K562 (cell line): ENCODE data around the gene ADORA2B. TPM values are rescaled to one million over a fixed set of nuclear protein-coding genes. Genes with fewer than 3 reads are reported as not detected.

Experiments used
- DACH1 ChIP-seq: fragments of 450-650 bp; IDR thresholded peaks from 2 replicates; pipeline ENCODE4 v1.6.1; 2018; ENCODE audit not compliant: partially characterized antibody
- DIDO1 ChIP-seq: fragments of 450-650 bp; IDR thresholded peaks from 2 replicates; pipeline ENCODE4 v1.6.1; 2016; ENCODE audit warnings: low read depth, missing biosample characterization, missing genetic modification characterization
- GATAD2B ChIP-seq: fragments of 450-650 bp; IDR thresholded peaks from 2 replicates; pipeline ENCODE4 v1.6.1; 2017; ENCODE audit warnings: mild to moderate bottlenecking, borderline replicate concordance
- HNRNPK ChIP-seq: fragments of 200-400 bp; formaldehyde crosslinking; IDR thresholded peaks from one replicate; pipeline ENCODE4 v1.6.1; 2018; ENCODE audit warnings: mild to moderate bottlenecking, low read depth, low read length; ENCODE audit not compliant: poor library complexity, severe bottlenecking
- HNRNPLL ChIP-seq: fragments of 200-400 bp; formaldehyde crosslinking; IDR thresholded peaks from 2 replicates; pipeline ENCODE4 v1.6.1; 2017; ENCODE audit warnings: low read length, low read depth, mild to moderate bottlenecking; ENCODE audit not compliant: poor library complexity, severe bottlenecking
- KLF13 ChIP-seq: fragments of 450-650 bp; IDR thresholded peaks from 2 replicates; pipeline ENCODE4 v1.6.1; 2016; ENCODE audit warnings: missing genetic modification characterization, low read depth, mild to moderate bottlenecking, missing compliant biosample characterization, moderate library complexity, borderline replicate concordance
- MYC ChIP-seq, 2 experiments: fragments of 250-450 bp in 1 of 2; sonication (Bioruptor Pico) in 1 of 2; IDR thresholded peaks; 2 replicates each; pipeline versions ENCODE4 v1.5.1 to v1.6.1; 2012 to 2021; ENCODE audit warnings: low read depth in 2 of 2, borderline replicate concordance in 1 of 2, improper control_type of control experiment in 1 of 2, low read length in 1 of 2, mild to moderate bottlenecking in 1 of 2, moderate library complexity in 1 of 2
- NFE2L1 ChIP-seq: fragments of 450-650 bp; IDR thresholded peaks from 2 replicates; pipeline ENCODE4 v1.6.1; 2016; ENCODE audit warnings: missing genetic modification characterization, low read depth, mild to moderate bottlenecking, missing compliant biosample characterization, moderate library complexity, borderline replicate concordance
- PATZ1 ChIP-seq: fragments of 250-450 bp; sonication (Bioruptor Pico); IDR thresholded peaks from 2 replicates; pipeline ENCODE4 v1.5.0; 2020; ENCODE audit warnings: mild to moderate bottlenecking, borderline replicate concordance
- POLR3A ChIP-seq: IDR thresholded peaks from 2 replicates; pipeline ENCODE4 v1.6.1; 2011; ENCODE audit warnings: borderline replicate concordance, mild to moderate bottlenecking, moderate library complexity; ENCODE audit not compliant: insufficient read length, insufficient read depth; ENCODE audit errors: extremely low read depth
- PTRF ChIP-seq: fragments of 450-650 bp; IDR thresholded peaks from 2 replicates; pipeline ENCODE4 v1.6.1; 2016; ENCODE audit warnings: mild to moderate bottlenecking, missing genetic modification characterization, missing compliant biosample characterization
- TAF9B ChIP-seq: fragments of 450-650 bp; IDR thresholded peaks from 2 replicates; pipeline ENCODE4 v1.6.1; 2018; ENCODE audit warnings: mild to moderate bottlenecking; ENCODE audit not compliant: partially characterized antibody
- TEAD1 ChIP-seq, 2 experiments: fragments of 450-650 bp in 1 of 2; sonication (generic) in 1 of 2; formaldehyde crosslinking; IDR thresholded peaks; 2 replicates each; pipeline versions ENCODE4 v1.4.0 to v1.8.0; 2020 to 2022; ENCODE audit warnings: mild to moderate bottlenecking in 2 of 2, missing genetic modification reagents in 1 of 2
- ZBTB2 ChIP-seq: fragments of 450-650 bp; IDR thresholded peaks from 2 replicates; pipeline ENCODE4 v1.6.1; 2016; ENCODE audit warnings: antibody characterized with exemption
- ZNF253 ChIP-seq: fragments of 250-450 bp; sonication (Bioruptor Pico); conservative IDR thresholded peaks from 2 replicates; pipeline ENCODE4 v1.6.1; 2021; ENCODE audit warnings: mild to moderate bottlenecking
- ZNF282 ChIP-seq: sonication (generic); formaldehyde crosslinking; IDR thresholded peaks from 2 replicates; pipeline ENCODE4 v1.8.1; 2023; ENCODE audit warnings: missing genetic modification reagents
- ZNF408 ChIP-seq: fragments of 250-450 bp; sonication (Bioruptor Pico); IDR thresholded peaks from 2 replicates; pipeline ENCODE4 v1.4.0; 2020; ENCODE audit warnings: low read depth, mild to moderate bottlenecking, moderate library complexity
- polyA plus RNA-seq, 8 experiments: library from polyadenylated mRNA; depleted of rRNA in 4 of 8; stranded (reverse) in 5 of 8; unstranded in 3 of 8; fragments of >200 nt; fragmentation: Nextera tagmentation in 2 of 8; fragmentation: Illumina TruSeq in 1 of 8; extraction: Ambion mirVana in 2 of 8; extraction: Trizol in 1 of 8; gene quantifications; 2 replicates each; pipeline versions ENCODE4 v1.2.1 to v1.2.3, GENCODE V29; 2011 to 2014; ENCODE audit warnings: inconsistent platforms in 1 of 8, missing spikeins in 1 of 8
- total RNA-seq, 7 experiments: library from RNA; depleted of rRNA in 6 of 7; stranded (reverse); fragments of >200 nt in 6 of 7; fragmentation: Illumina TruSeq in 2 of 7; extraction: Trizol in 2 of 7; gene quantifications; 2 replicates each; pipeline versions ENCODE4 v1.2.1 to v1.2.3, GENCODE V29; 2011 to 2021; ENCODE audit warnings: low replicate concordance in 1 of 7
- TF ChIP-seq, protein P1 (sequence below): sonication (generic); formaldehyde crosslinking; IDR thresholded peaks from 2 replicates; pipeline ENCODE4 v1.8.0; 2022; ENCODE audit warnings: mild to moderate bottlenecking, missing genetic modification reagents

Gene ADORA2B
- total and polyA plus RNA-seq, 9 of the 15 experiments (the other 6 are each of a cell fraction or from before 2014, with no cell fraction given): 6.4 to 16.6 (median 10.5) TPM

DNA sequence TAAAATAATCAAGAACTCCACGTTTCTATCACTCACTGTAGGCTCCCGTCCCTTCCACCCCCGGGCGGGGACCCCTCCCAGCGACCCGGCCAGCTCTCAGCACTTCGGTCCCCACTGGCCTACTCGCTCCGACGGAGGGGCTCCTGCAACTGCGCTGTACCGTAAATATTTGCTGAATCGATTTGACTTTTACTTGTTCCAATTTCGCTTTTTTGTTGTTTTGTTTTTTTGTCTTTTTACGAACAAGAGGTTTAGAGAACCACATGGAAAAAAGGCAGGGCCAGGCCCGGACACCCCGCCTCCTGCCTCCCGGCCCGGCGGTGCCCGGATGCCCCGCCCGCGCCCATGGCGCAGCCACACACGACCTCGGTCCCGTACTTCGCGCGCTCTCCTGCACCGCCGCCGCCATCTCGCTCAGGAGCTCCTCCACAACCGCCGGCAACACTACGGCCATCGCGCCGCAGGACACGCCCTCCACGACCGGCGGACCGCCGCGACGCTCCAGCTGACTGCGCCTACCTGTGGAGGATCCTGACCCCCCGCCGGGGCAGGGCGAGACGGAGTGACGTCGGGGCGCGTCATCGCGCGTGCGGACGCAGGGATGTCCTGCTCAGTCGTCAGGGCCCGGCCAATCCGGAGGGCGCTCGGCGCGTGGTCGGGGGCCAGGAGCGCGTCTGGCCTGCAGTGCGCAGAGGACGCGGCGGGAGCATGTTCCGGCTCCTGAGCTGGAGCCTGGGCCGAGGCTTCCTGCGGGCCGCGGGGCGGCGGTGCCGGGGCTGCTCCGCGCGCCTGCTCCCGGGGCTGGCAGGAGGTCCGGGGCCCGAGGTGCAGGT, 54.4 kb downstream of the ADORA2B start, which contains the start of the genes TTC19 and ZSWIM7 (continued):
- no peak for TF ChIP-seq POLR3A
- TF ChIP-seq ZNF282 (CRISPR knock-in tag): no peak
- TF ChIP-seq DACH1: peak; percentile 88
- TF ChIP-seq NFE2L1: no peak
- TF ChIP-seq, protein P1, sequence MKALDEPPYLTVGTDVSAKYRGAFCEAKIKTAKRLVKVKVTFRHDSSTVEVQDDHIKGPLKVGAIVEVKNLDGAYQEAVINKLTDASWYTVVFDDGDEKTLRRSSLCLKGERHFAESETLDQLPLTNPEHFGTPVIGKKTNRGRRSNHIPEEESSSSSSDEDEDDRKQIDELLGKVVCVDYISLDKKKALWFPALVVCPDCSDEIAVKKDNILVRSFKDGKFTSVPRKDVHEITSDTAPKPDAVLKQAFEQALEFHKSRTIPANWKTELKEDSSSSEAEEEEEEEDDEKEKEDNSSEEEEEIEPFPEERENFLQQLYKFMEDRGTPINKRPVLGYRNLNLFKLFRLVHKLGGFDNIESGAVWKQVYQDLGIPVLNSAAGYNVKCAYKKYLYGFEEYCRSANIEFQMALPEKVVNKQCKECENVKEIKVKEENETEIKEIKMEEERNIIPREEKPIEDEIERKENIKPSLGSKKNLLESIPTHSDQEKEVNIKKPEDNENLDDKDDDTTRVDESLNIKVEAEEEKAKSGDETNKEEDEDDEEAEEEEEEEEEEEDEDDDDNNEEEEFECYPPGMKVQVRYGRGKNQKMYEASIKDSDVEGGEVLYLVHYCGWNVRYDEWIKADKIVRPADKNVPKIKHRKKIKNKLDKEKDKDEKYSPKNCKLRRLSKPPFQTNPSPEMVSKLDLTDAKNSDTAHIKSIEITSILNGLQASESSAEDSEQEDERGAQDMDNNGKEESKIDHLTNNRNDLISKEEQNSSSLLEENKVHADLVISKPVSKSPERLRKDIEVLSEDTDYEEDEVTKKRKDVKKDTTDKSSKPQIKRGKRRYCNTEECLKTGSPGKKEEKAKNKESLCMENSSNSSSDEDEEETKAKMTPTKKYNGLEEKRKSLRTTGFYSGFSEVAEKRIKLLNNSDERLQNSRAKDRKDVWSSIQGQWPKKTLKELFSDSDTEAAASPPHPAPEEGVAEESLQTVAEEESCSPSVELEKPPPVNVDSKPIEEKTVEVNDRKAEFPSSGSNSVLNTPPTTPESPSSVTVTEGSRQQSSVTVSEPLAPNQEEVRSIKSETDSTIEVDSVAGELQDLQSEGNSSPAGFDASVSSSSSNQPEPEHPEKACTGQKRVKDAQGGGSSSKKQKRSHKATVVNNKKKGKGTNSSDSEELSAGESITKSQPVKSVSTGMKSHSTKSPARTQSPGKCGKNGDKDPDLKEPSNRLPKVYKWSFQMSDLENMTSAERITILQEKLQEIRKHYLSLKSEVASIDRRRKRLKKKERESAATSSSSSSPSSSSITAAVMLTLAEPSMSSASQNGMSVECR (CRISPR knock-in tag): peak; percentile 91
- TF ChIP-seq ZNF408 (CRISPR knock-in tag): no peak
- TF ChIP-seq DIDO1 (tag): no peak
- peak; percentile 82 for TF ChIP-seq HNRNPK
- no peak for TF ChIP-seq ZNF253 (CRISPR knock-in tag)
- peak in 1 of 2 experiments; percentile 81; a peak in 1 of 4 replicates for TF ChIP-seq TEAD1 (CRISPR knock-in tag; IDR thresholded peaks at IDR 0.05)
- peak; percentile 88 for TF ChIP-seq ZBTB2
- TF ChIP-seq MYC (IDR thresholded peaks at IDR 0.05; ENCODE audit: low read depth, low read length): peak; percentile 85
- TF ChIP-seq MYC (CRISPR knock-in tag; IDR thresholded peaks at IDR 0.05; ENCODE audit: borderline replicate concordance, low read depth): no peak
- no peak for TF ChIP-seq PATZ1 (CRISPR knock-in tag)
- peak; percentile 82; the same call in 1 of the 2 replicates for TF ChIP-seq GATAD2B
- peak; percentile 83 for TF ChIP-seq TAF9B
- TF ChIP-seq PTRF (tag): no peak
- TF ChIP-seq KLF13: peak; percentile 70; the same call in 1 of the 2 replicates
- peak; percentile 79 for TF ChIP-seq HNRNPLL
